Skeletal muscle satellite cell (primary cell): ENCODE results near the gene CHST13.

Experiments
- H3K27me3 ChIP-seq: 2 replicates; pipeline ENCODE4 v1.7.0; 2013; ENCODE audit warnings: low read length; ENCODE audit not compliant: control insufficient read depth, insufficient read depth
- H3K36me3 ChIP-seq: 2 replicates; pipeline ENCODE4 v1.7.0; 2013; ENCODE audit warnings: mild to moderate bottlenecking, control low read depth, low read length; ENCODE audit not compliant: insufficient read depth
- H3K4me1 ChIP-seq: 2 replicates; pipeline ENCODE4 v1.7.0; 2013; ENCODE audit warnings: low read length; ENCODE audit not compliant: control insufficient read depth, insufficient read depth
- H3K4me2 ChIP-seq: 2 replicates; pipeline ENCODE4 v1.7.0; 2013; ENCODE audit warnings: mild to moderate bottlenecking, low read length
- H3K4me3 ChIP-seq: 2 replicates; pipeline ENCODE4 v1.7.0; 2013; ENCODE audit warnings: low read length
- H3K9ac ChIP-seq: 2 replicates; pipeline ENCODE4 v1.7.0; 2013; ENCODE audit warnings: mild to moderate bottlenecking, low read depth, low read length, moderate library complexity
- H3K9me3 ChIP-seq: replicated peaks from 2 replicates; pipeline ENCODE4 v1.7.0; 2013; ENCODE audit warnings: mild to moderate bottlenecking, control low read depth, low read length

CHST13 gene

GRCh38 chr3:126512026-126512425 is 11.9 kb upstream of the CHST13 start:
- Histone ChIP-seq H3K36me3 (no peaks in the 10 kb centered on the region), H3K4me1 (peaks cover 8% of the 10 kb centered on the region), H3K4me3 (no peak overlapping the region), H3K9me3 (no peaks in the 10 kb centered on the region), H3K4me2 (no peak overlapping the region), H3K9ac (no peak overlapping the region), H3K27me3 (peaks cover 14% of the 10 kb centered on the region)

GRCh38 chr3:126512916-126513650 is 10.9 kb upstream of the CHST13 start:
- no peaks in the 10 kb centered on the region for H3K9me3 ChIP-seq
- H3K4me2 ChIP-seq, result no peak overlapping the region

GRCh38 chr3:126514161-126514560 is 9.8 kb upstream of the CHST13 start:
- H3K4me3 ChIP-seq, result no peak overlapping the region
- H3K4me1 ChIP-seq, result no peaks in the 10 kb centered on the region
- no peaks in the 10 kb centered on the region for H3K36me3 ChIP-seq
- no peaks in the 10 kb centered on the region for H3K9me3 ChIP-seq
- peaks cover 21% of the 10 kb centered on the region for H3K27me3 ChIP-seq
- H3K4me2 ChIP-seq, result no peak overlapping the region
- no peak overlapping the region for H3K9ac ChIP-seq

More at GRCh38 chr3:126512916-126513650, 10.9 kb upstream of the CHST13 start:
- Histone ChIP-seq H3K4me1 (peaks cover 8% of the 10 kb centered on the region), H3K4me3 (no peak overlapping the region), H3K36me3 (no peaks in the 10 kb centered on the region), H3K27me3 (peaks cover 14% of the 10 kb centered on the region), H3K9ac (no peak overlapping the region)

GRCh38 chr3:126515066-126515706 is 8.8 kb upstream of the CHST13 start:
- no peaks in the 10 kb centered on the region for H3K9me3 ChIP-seq
- no peak overlapping the region for H3K9ac ChIP-seq
- no peak overlapping the region for H3K4me2 ChIP-seq
- H3K36me3 ChIP-seq, result no peaks in the 10 kb centered on the region
- H3K4me1 ChIP-seq, result no peaks in the 10 kb centered on the region
- H3K4me3 ChIP-seq, result no peak overlapping the region
- peaks cover 28% of the 10 kb centered on the region for H3K27me3 ChIP-seq

- no peak overlapping the region for H3K4me3 ChIP-seq
- H3K9me3 ChIP-seq, result no peaks in the 10 kb centered on the region
- H3K27me3 ChIP-seq, result peaks cover 25% of the 10 kb centered on the region
- no peak overlapping the region for H3K4me2 ChIP-seq
- H3K36me3 ChIP-seq, result no peaks in the 10 kb centered on the region
- no peaks in the 10 kb centered on the region for H3K4me1 ChIP-seq
- H3K9ac ChIP-seq, result no peak overlapping the region
Observed at GRCh38 chr3:126516152-126516935, 7.6 kb upstream of the CHST13 start.

GRCh38 chr3:126516936-126517290 is 7.0 kb upstream of the CHST13 start:
- Histone ChIP-seq H3K4me1 (no peaks in the 10 kb centered on the region), H3K27me3 (peaks cover 21% of the 10 kb centered on the region), H3K4me3 (no peak overlapping the region), H3K4me2 (no peak overlapping the region), H3K36me3 (no peaks in the 10 kb centered on the region), H3K9me3 (no peaks in the 10 kb centered on the region), H3K9ac (no peak overlapping the region)

GRCh38 chr3:126517291-126517951 is 6.5 kb upstream of the CHST13 start, which contains the start of gene UROC1:
Gene UROC1 (minus strand): TSS chr3:126517773. CDS start chr3:126517719, 54 bp downstream.
- Histone ChIP-seq H3K27me3 (peaks cover 21% of the 10 kb centered on the region), H3K4me2 (no peak within 1 kb of the TSS), H3K4me3 (no peak within 1 kb of the TSS), H3K36me3 (no peaks in the 10 kb centered on the region), H3K9ac (no peak within 1 kb of the TSS), H3K9me3 (no peaks in the 10 kb centered on the region), H3K4me1 (no peaks in the 10 kb centered on the region)

- no peaks in the 10 kb centered on the region for H3K36me3 ChIP-seq
- peaks cover 27% of the 10 kb centered on the region for H3K27me3 ChIP-seq
- no peak overlapping the region for H3K9ac ChIP-seq
- no peak overlapping the region for H3K4me3 ChIP-seq
- no peaks in the 10 kb centered on the region for H3K4me1 ChIP-seq
- H3K9me3 ChIP-seq, result no peaks in the 10 kb centered on the region
- no peak overlapping the region for H3K4me2 ChIP-seq
Observed at GRCh38 chr3:126517986-126518778, 5.8 kb upstream of the CHST13 start.

- Histone ChIP-seq H3K4me2 (no peak overlapping the region), H3K9me3 (no peaks in the 10 kb centered on the region), H3K4me3 (no peak overlapping the region), H3K27me3 (peaks cover 33% of the 10 kb centered on the region), H3K9ac (no peak overlapping the region), H3K36me3 (no peaks in the 10 kb centered on the region), H3K4me1 (no peaks in the 10 kb centered on the region)
Observed at GRCh38 chr3:126518779-126519177, 5.2 kb upstream of the CHST13 start.

GRCh38 chr3:126519506-126520455 is 4.2 kb upstream of the CHST13 start:
- H3K4me3 ChIP-seq, result no peak overlapping the region
- H3K9me3 ChIP-seq, result no peaks in the 10 kb centered on the region
- no peaks in the 10 kb centered on the region for H3K36me3 ChIP-seq
- H3K4me2 ChIP-seq, result no peak overlapping the region
- peaks cover 42% of the 10 kb centered on the region for H3K27me3 ChIP-seq
- H3K4me1 ChIP-seq, result no peaks in the 10 kb centered on the region
- no peak overlapping the region for H3K9ac ChIP-seq
